Large intestine (tissue), 3 donors: Measurements from ENCODE around the gene SLC34A3. TPM values are rescaled to one million over a fixed set of nuclear protein-coding genes. Genes with fewer than 3 reads are reported as not detected.

ENCODE experiments used
- DNase-seq, 2 donors: peaks; one replicate each; pipeline versions ENCODE4 v3.0.0 to v3.0.0-alpha.2; 2013
- H3K27ac ChIP-seq: one replicate; pipeline ENCODE4 v1.5.1; 2013; ENCODE audit warnings: low read length
- H3K27me3 ChIP-seq: 2 replicates; pipeline ENCODE4 v1.6.1; 2013; ENCODE audit warnings: low read length; ENCODE audit not compliant: control insufficient read depth, insufficient read depth
- H3K36me3 ChIP-seq: 2 replicates; pipeline ENCODE4 v1.6.1; 2013; ENCODE audit warnings: low read length; ENCODE audit not compliant: control insufficient read depth, insufficient read depth
- H3K4me1 ChIP-seq: one replicate; pipeline ENCODE4 v1.6.1; 2013; ENCODE audit warnings: low read length; ENCODE audit not compliant: control insufficient read depth, insufficient read depth
- H3K4me3 ChIP-seq: one replicate; pipeline ENCODE4 v1.5.1; 2013; ENCODE audit warnings: low read length
- H3K9me3 ChIP-seq: one replicate; pipeline ENCODE4 v1.6.1; 2013; ENCODE audit warnings: mild to moderate bottlenecking, low read depth, low read length, moderate library complexity; ENCODE audit not compliant: control insufficient read depth
- WGBS: methylation state at CpG from one replicate; pipeline ENCODE4 v1.1.5; 2013; ENCODE audit warnings: low lambda C conversion rate; ENCODE audit not compliant: insufficient coverage; 5-methylcytosine and 5-hydroxymethylcytosine counted together
- polyA plus RNA-seq: library from polyadenylated mRNA; unstranded; fragments of 120-200 nt; gene quantifications from one replicate; pipeline ENCODE4 v1.2.1, GENCODE V29; 2013

The SLC34A3 gene
- polyA plus RNA-seq, 1 donor: 36.9 TPM

GRCh38 chr9:137223078-137223970, 7.4 kb upstream of the SLC34A3 start:
- Histone ChIP-seq H3K27ac (peak overlapping the region; percentile 86), H3K36me3 (no peaks in the 10 kb centered on the region), H3K27me3 (no peaks in the 10 kb centered on the region), H3K9me3 (peaks cover 12% of the 10 kb centered on the region), H3K4me3 (peak overlapping the region; percentile 76), H3K4me1 (peaks cover 57% of the 10 kb centered on the region)
- DNase-seq: peak; percentile 97 to 98
- WGBS: no CpG with 5 or more reads among the region's 63 CpGs

DNA sequence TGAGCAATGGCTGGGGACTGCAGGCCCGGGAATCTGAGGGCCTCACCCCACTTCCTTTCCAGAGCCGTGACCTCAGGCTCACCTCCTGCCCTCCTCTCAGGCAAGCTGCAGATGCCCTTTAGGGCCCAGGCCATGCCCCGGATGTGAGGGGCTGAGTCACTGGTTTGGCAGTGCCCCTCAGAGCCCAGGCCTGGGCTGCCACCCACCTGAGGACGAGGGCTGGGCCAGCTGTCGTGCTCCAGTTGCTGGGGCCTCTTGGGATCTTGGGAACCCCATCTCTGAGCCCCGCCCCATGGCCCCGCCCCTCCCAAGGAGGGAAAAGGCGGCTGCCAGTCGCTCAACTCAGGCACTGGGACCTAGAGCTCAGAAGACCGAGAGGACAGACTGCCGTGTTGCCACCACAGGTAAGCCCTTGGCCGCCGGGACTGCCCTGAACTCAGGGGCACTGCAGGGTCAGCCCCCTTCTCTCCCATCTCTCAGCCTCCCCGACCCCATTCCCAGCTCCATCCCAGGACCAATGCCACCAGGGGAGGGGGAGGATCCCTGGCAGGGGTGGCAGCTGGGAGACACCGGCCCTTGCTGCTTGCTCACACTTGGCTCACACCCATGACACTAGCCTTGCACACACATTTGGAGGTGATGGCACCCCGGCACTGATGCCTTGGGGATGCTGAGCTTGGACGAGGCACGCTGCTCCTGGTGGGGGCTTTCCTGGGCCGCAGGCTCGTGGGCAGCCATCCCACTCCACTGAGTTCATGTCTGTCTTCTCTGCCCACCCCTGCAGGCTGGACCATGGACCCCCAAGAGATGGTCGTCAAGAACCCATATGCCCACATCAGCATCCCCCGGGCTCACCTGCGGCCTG, 5.6 kb upstream of the SLC34A3 start, which contains the start of gene CYSRT1:
TSS of gene CYSRT1 (plus strand) at position 345 of the 865 bp plus-strand sequence. CDS start at position 793, 448 bp downstream.
- peak within 1 kb of the TSS; percentile 86 for H3K27ac ChIP-seq
- peaks cover 62% of the 10 kb centered on the region for H3K4me1 ChIP-seq
- DNase-seq: peak in 1 of 2 donors; percentile 74
- peak within 1 kb of the TSS; percentile 76 for H3K4me3 ChIP-seq
- H3K9me3 ChIP-seq: peaks cover 14% of the 10 kb centered on the region
- no peaks in the 10 kb centered on the region for H3K36me3 ChIP-seq
- no CpG with 5 or more reads among the region's 23 CpGs for WGBS
- no peaks in the 10 kb centered on the region for H3K27me3 ChIP-seq

- Histone ChIP-seq H3K27me3 (no peaks in the 10 kb centered on the region), H3K4me3 (no peak overlapping the region), H3K4me1 (peaks cover 70% of the 10 kb centered on the region), H3K36me3 (no peaks in the 10 kb centered on the region), H3K27ac (peak overlapping the region; percentile 82), H3K9me3 (peaks cover 7% of the 10 kb centered on the region)
- WGBS: no CpG with 5 or more reads among the region's 21 CpGs
- DNase-seq: peak in 1 of 2 donors; percentile 30
Observed at GRCh38 chr9:137225699-137226331, 4.9 kb upstream of the SLC34A3 start.

DNA sequence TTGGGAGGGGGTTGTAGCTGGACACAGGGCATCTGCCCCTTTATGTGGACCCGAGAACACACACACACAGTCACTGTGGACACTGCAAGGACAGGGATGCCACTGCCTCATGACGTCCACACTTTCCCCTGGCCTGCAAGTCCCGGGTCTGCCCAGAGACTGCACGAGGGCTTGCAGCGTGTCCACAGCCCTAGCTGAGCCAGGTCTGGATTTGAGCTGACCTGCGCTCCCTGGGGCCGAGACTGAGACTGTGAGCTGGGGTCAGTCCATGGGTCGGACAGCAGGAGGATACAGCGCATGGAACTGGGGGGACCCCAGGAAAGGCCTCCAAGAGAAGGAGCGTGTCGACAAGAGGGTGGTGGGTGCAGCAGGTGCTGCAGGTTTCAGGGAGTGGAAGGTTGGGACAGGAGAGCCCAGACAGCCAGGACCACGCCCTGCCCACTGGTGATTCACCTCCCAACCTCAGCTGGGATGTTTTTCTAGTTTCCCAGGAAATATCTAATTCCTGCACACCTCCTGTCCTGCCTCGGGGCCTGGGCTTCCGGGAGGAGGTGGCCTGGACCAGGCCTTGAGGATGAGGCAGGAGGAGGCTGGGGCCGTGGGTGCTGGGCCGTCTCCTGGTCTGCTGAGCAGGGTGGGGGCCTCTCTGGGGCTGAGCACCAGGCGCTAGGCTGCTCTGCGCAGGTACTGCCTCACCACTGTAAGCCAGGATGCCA, 4.2 kb upstream of the SLC34A3 start:
- no CpG with 5 or more reads among the region's 18 CpGs for WGBS

DNA sequence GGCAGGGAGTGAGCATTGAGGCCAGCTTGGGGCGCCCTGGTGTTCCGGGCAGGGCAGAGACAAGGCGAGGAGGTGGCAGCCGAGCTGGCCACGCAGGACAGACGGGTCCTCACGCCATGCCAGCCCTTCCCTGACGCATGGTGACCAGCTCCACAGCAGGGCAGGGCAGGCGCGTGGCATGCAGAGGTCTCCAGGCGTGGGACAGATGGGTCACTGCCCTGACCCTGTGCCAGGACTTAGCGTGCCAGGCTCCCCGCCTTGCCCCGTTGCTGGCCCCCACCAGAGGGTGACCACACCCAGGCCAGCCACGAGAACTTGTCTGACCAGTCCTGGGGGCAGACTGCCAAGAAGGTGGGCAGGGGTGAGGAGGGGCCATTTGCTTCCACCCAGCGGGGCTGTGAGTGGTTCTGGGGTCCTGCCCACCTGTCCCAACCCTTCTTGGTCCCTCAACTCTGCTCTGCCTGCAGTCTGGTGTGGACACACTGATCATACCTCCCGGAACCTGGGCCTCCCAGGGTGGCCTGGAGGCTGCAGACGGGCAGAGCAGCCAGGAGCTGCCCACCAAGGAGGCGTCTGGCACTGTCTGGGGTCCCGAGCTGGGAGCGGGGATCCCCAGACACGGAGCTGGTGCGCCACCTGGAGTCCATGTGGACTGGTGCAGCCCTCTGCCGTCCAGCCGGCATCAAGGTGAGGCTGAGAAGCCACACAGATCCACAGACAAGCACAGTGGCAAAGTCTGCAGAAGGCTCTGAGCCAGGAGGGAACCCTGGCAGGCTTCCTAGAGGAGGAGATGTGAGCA, 3.4 kb upstream of the SLC34A3 start, which contains the start of gene RNF224:
TSS of gene RNF224 (plus strand) at position 449 of the 799 bp plus-strand sequence. CDS start 834 bp downstream, outside the sequence.
- no CpG with 5 or more reads among the region's 25 CpGs for WGBS
- H3K9me3 ChIP-seq: peaks cover 9% of the 10 kb centered on the region
- H3K4me1 ChIP-seq: peaks cover 84% of the 10 kb centered on the region

More for the DNA sequence above, 4.2 kb upstream of the SLC34A3 start:
- peak in 1 of 2 donors; percentile 68 for DNase-seq
- no peaks in the 10 kb centered on the region for H3K27me3 ChIP-seq
- no peak overlapping the region for H3K4me3 ChIP-seq
- H3K27ac ChIP-seq: peak overlapping the region; percentile 82
- peaks cover 77% of the 10 kb centered on the region for H3K4me1 ChIP-seq
- peaks cover 7% of the 10 kb centered on the region for H3K9me3 ChIP-seq
- no peaks in the 10 kb centered on the region for H3K36me3 ChIP-seq

GRCh38 chr9:137227853-137228505, 2.7 kb upstream of the SLC34A3 start:
- H3K27ac ChIP-seq: peak overlapping the region; percentile 91
- no CpG with 5 or more reads among the region's 18 CpGs for WGBS
- peak overlapping the region; percentile 41 for H3K4me3 ChIP-seq
- peaks cover 16% of the 10 kb centered on the region for H3K9me3 ChIP-seq
- DNase-seq: peak in 1 of 2 donors; percentile 41
- H3K4me1 ChIP-seq: peaks cover 85% of the 10 kb centered on the region
- H3K36me3 ChIP-seq: peaks cover 13% of the 10 kb centered on the region
- H3K27me3 ChIP-seq: no peaks in the 10 kb centered on the region

More for the DNA sequence above, 3.4 kb upstream of the SLC34A3 start, which contains the start of gene RNF224:
- Histone ChIP-seq H3K27me3 (no peaks in the 10 kb centered on the region), H3K27ac (peak within 1 kb of the TSS; percentile 91), H3K4me3 (peak within 1 kb of the TSS; percentile 41), H3K36me3 (peaks cover 8% of the 10 kb centered on the region)
- DNase-seq: peak; percentile 80 to 85

DNA sequence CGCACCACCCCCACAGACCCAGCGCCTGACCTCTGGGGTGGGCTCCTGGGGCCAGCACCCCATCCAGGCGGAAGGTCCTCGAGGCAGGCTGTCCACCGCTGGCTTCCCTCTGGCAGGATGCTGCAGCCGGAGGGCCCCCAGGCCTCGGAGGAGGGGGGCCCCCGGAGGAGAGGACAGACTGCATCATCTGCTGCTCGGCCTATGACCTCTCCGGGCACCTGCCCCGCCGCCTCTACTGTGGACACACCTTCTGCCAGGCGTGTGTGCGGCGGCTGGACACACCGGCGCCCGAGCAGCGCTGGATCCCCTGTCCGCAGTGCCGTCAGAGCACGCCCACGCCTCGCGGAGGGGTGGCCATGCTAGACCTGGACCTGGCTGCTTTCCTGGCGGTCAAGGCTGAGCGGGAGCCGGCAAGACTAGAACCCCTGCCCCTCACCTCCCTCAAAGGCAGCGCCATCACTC, 2.2 kb upstream of the SLC34A3 start:
- peak overlapping the region; percentile 41 for H3K4me3 ChIP-seq
- H3K4me1 ChIP-seq: peaks cover 83% of the 10 kb centered on the region
- peaks cover 21% of the 10 kb centered on the region for H3K9me3 ChIP-seq
- H3K27ac ChIP-seq: peak overlapping the region; percentile 91
- WGBS: no CpG with 5 or more reads among the region's 29 CpGs
- no peaks in the 10 kb centered on the region for H3K27me3 ChIP-seq
- H3K36me3 ChIP-seq: peaks cover 18% of the 10 kb centered on the region
- peak in 1 of 2 donors; percentile 51 for DNase-seq

DNA sequence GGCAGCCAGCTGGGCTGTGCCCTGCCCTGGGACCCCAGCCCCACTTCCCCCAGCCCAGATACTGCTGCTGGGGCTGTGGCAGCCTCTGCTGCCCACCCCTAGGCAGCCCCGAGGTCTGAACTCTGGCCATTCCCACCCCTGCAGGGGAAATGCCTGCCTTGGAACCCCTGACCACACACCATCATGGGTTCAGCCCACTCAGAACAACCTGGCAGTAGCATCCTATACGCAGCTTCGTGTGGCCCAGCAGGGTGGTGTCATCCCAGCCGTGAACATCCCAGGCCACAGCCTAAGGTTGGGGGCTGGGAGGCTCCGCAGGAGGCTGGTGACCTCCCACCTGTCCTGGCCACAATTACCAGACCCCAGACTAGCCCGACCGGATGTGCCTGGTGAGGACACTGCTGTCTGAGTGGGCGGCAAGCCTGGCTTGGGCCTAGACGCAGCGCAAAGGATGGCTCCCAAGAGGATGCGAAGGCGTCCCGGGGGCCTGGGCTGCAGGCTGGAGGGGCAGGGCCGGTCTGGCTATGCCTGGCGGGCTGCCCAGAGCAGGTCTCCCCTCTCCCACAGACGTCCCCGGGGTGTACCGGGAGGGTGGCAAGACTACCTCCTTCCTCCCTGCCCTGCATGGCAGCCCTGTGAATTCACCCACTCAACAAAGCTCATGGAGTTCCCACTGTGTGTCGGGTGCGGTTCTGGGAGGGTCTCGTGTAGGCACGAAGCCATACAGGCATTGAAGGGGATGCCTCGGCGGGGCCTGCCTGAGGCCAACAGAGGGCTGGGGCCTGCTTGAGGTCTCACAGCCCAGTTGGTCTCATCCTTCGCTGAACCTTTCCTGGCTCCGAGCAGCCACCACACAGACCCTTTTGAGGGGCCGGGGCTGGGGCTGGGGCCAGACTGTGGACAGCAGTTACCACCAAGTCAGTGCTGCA, 1.5 kb upstream of the SLC34A3 start:
- Histone ChIP-seq H3K4me1 (peaks cover 80% of the 10 kb centered on the region), H3K9me3 (peaks cover 25% of the 10 kb centered on the region), H3K27me3 (no peaks in the 10 kb centered on the region), H3K27ac (peak overlapping the region; percentile 91), H3K4me3 (peak overlapping the region; percentile 41), H3K36me3 (peaks cover 18% of the 10 kb centered on the region)
- WGBS: no CpG with 5 or more reads among the region's 27 CpGs
- peak in 1 of 2 donors; percentile 23 for DNase-seq
